Medulla oblongata (tissue), 1 donor: ENCODE measurements around the gene SCGB3A2.
"Not testable (repeated sequence)": the region's sequence is repeated elsewhere in the genome, so short reads cannot be mapped to it uniquely, and the experiment has no call there.

Experiments used
- DNase-seq: peaks from one replicate; pipeline ENCODE4 v3.0.0-alpha.2; 2015; ENCODE audit errors: extremely low spot score

The SCGB3A2 gene

DNA sequence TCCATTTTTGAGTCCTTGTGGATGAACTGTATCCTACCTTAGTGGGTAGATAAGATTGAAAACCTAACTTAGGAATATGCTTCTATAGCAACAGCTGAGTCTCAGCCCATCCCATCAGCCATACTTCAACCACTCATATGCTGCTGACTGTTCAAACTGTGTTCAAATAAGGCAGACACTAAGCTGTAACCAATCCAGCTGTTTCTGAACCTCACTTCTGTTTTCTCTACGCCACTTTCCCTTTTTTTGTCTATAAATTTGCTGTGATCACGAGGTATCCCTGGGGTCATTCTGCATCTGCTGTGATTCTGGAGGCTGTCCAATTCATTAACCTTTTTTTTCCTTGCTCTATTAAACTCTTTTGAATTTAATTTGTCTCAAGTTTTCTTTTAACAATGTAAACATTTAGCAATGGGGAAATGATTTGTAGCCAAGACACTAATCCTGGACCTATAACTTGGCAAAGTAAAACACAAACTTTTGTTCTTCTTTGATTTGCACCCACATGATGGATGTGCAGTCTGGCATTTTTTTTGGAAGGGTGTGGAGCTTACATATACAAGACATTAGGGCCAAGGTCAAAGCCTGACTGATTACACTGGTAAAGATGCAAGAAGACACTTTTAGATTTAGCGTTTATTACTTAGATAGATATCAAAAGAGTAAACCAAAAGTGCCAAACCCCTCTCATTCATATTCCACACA is 14.9 kb upstream of the SCGB3A2 start:
- no peak for DNase-seq

DNA sequence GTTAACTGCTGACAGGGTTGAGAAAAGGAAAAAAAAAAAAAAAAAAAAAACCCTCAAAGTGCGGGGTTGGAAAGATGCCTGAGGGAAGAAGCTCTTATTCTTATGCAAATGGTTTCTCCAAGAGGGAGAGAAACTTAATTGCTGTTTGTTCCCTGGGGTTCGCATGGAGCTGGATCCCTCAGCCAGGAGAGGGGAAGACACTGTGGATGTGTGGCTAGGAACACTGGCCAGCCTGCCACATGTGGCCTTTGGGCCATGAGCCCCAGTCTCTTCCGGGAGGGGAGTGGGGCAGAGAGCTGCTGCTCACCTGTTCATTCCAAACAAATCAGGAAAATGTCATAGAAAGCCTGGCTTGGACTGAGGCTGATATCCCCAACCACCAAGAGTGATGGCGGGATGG is 9.4 kb upstream of the SCGB3A2 start:
- no peak for DNase-seq

- DNase-seq: not testable (repeated sequence)
These were observed 8.6 kb upstream of the SCGB3A2 start for GRCh38 chr5:147869892-147870291.

GRCh38 chr5:147871980-147872549 is 6.4 kb upstream of the SCGB3A2 start:
- DNase-seq: not testable (repeated sequence)

DNA sequence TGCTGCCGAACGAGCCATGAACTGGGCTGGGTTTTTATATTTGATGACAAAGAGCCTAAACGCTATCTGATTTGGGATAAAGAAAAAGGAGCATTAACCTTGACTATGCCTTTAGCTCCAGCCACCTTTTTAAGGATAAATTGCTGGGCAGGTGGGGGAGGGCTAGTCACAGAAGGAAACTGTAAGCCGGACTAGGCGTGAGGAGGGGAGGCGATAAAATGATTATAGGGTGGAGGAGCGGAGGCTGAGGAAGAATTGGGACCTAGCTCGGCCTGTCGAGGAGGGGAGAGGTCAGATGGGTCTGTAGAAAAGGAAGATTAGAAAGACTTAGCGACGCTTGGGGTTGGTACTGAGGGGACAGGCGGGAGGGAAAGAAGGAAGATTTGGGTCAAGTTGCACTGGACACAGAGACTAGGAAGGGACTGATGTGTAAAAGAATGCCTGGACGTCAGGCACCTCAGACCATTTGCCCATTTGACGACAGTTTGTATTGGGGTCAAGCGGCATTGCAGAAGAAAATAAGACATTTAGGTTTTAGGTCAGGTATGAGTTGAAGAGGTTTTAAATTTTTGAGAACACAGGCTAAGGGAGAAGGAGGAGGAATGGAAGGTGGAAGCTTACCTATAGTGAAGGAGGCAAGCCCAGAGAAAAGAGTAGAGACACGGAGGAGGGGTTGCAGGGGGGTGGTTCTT is 5.6 kb upstream of the SCGB3A2 start:
- DNase-seq: not testable (repeated sequence)

DNA sequence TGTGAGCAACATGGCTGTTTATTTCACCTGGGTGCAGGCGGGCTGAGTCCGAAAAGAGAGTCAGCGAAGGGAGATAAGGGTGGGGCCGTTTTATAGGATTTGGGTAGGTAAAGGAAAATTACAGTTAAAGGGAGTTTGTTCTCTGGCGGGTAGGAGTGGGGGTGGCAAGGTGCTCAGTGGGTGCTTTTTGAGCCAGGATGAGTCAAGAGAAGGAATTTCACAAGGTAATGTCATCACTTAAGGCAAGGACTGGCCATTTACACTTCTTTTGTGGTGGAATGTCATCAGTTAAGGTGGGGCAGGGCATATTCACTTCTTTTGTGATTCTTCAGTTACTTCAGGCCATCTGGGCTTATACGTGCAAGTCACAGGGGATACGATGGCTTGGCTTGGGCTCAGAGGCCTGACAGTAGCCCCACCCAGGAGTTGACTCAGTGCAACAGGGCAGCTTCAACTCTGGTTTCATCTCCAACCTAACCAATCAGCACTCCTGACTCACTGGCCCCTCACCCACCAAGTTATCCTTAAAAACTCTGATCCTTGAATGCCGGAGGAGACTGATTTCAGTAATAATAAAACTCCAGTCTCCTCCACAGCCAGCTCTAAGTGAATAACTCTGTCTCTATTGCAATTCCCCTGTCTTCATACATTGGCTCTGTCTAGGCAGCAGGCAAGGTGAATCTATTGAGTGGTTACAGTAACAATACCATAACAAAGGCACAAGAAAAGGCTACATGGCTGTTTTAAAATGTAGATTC is 4.2 kb upstream of the SCGB3A2 start:
- DNase-seq: not testable (repeated sequence)

- DNase-seq: no peak
These were observed 3.6 kb upstream of the SCGB3A2 start for GRCh38 chr5:147874910-147875367.

- DNase-seq: no peak
These were observed 2.4 kb upstream of the SCGB3A2 start for GRCh38 chr5:147876141-147876540.

GRCh38 chr5:147876626-147877025 is 1.9 kb upstream of the SCGB3A2 start:
- DNase-seq: no peak

DNA sequence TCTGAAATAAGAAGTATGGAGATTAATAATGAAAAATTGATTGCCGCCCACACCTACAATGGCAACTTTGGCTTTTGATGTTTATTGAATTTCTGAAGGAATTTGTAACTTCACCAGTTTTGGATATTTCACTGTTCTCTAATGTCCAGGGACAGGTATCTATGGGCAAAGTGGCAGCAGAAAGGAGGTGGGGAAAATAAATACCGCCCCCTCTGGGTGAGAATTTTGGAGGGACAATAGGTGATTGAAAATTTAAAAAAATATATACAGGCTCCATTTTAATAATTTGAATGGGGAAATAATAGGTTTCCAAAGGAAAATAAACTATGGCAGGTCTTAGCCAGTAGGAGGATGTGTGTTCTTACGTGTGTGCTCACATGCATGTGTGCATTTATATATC is 1.3 kb downstream of the SCGB3A2 start:
- DNase-seq: no peak

GRCh38 chr5:147880487-147880886 is 2.0 kb downstream of the SCGB3A2 start:
- no peak for DNase-seq

- DNase-seq: no peak
These were observed 4.2 kb downstream of the SCGB3A2 start for GRCh38 chr5:147882586-147883313.

- DNase-seq: peak; percentile 58
These were observed 8.6 kb downstream of the SCGB3A2 start for GRCh38 chr5:147887026-147887627.

DNA sequence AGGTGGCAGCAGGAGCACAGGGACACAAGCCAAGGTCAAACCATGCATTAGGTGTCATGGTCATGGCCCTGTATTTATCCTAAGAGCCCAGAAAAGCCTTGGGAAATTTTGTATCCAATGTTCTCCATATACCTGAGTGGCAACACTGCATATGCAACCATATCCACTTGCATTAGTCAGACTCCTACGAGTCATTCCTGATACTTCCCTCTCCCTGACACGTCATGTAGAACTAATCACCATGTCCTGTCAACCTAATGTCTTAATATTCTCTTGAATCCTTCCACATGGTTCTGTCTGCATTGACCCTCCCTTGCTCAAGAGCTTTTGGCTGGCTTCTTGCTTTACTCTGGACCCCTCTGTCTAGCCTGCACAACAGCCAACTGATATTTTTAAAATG is 9.4 kb downstream of the SCGB3A2 start:
- DNase-seq: no peak

GRCh38 chr5:147892696-147893296 is 14.3 kb downstream of the SCGB3A2 start:
- no peak for DNase-seq

DNA sequence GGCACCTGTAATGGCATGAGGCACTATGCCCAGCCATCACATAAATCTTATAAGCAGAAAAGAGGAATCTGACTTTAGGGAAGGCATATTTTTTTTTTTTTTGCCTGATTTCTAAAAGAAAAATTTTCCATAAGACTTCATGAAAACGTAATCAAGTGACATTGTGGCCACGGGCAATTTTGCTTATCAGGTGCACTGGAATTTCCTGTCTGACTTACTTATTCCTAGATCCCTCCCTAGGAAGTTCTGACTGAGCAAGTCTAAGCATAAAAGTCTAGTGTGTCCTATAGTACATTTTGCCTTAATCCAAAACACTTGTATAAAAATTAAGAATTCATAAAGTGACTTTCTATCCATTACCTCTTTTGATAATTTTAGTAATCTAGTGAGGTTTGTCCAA is 15.3 kb downstream of the SCGB3A2 start:
- DNase-seq: no peak

DNA sequence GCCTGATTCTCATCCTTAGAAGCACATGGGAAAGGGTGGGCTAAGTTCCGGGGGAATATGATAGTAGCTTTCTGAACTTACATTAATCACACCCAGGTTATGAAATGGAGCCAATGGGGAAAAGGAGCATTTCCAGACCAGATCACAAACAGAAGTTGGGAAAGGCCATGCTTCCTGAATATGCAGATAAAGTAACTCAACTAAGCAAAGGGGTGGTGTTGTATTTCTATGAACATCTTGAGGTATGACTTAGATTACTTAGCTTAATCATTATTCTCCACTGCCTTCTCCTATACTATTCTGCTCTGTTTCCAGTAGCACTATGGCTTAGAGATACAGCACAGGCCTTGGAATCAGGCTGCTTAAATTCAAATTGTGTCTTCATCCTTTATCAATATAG is 17.4 kb downstream of the SCGB3A2 start:
- DNase-seq: no peak

GRCh38 chr5:147898875-147899401 is 20.4 kb downstream of the SCGB3A2 start:
- no peak for DNase-seq

DNA sequence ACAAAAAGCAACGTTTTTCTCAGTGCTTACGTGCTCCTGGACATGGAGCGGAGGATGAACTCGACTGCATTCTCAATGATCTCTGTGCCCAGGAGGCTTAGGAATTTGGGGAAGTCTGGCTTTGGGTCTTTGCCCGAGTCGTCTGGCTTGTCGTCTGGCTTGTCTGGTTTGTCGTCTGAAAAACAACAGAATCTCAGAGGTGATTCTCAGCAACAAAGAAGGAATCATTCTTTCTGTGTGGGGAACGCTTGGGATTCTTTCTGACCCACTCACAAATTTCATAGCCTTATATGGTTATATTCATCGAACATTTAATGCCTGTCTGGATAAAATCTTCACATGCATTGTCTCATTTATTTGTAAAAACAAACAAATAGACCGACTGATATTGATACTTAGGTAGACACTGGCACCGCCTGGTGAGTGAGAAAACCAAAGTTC is 23.1 kb downstream of the SCGB3A2 start:
- DNase-seq: peak; percentile 26

DNA sequence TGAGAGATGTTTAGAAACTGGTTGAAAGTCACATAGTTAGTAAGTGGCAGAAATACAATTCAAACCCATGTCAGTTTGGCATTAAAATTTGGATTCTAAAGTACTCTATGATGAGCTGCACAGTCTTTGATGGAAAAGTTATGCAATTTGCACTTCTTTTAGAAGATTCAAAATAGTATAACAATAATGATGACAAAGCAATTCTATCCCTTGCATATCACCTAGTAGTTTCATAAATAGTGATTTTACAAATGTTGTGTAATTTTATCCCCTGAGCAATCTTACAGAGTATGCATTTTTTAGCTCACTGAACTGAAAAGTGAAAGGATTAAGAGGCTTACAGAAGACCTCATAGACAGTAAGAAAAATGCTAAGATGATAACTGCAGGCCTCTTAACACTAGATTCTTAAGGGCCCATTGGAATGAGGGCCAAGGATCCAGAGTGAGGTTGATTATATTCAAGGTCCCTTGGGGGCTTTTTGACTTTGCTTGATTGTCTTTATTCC is 24.2 kb downstream of the SCGB3A2 start:
- DNase-seq: no peak
